Calu3 (cell line): ENCODE measurements around the gene PPP1R14C. TPM values are rescaled to one million over a fixed set of nuclear protein-coding genes. Genes with fewer than 3 reads are reported as not detected.

Experiments
- BruUV-seq: library from RNA; stranded (reverse); fragments of 400-500 nt; replicated peaks from 2 replicates; lab custom pipeline; 2021; lab: Mats Ljungman, UMichigan
- CTCF ChIA-PET: fragments of 300-600 bp; sonication (Branson Sonifier 250); formaldehyde crosslinking; loops from one replicate; lab custom pipeline; 2022; ENCODE audit warnings: antibody characterized with exemption; lab: Charles Lee
- DNase-seq: peaks from one replicate; pipeline ENCODE4 v3.0.0; 2022
- H3K27ac Mint-ChIP-seq: one replicate; pipeline ENCODE4 v1.8.0; 2022; ENCODE audit warnings: mixed read lengths; ENCODE audit not compliant: unreplicated experiment
- H3K27me3 Mint-ChIP-seq: one replicate; pipeline ENCODE4 v1.8.0; 2022; ENCODE audit warnings: mixed read lengths; ENCODE audit not compliant: unreplicated experiment
- H3K36me3 Mint-ChIP-seq: one replicate; pipeline ENCODE4 v1.8.0; 2022; ENCODE audit warnings: mild to moderate bottlenecking, moderate library complexity, mixed read lengths; ENCODE audit not compliant: insufficient read depth, unreplicated experiment
- H3K4me1 Mint-ChIP-seq: one replicate; pipeline ENCODE4 v1.8.0; 2022; ENCODE audit warnings: mild to moderate bottlenecking, low read depth, mixed read lengths; ENCODE audit not compliant: unreplicated experiment
- H3K4me3 Mint-ChIP-seq: one replicate; pipeline ENCODE4 v1.8.0; 2022; ENCODE audit warnings: mild to moderate bottlenecking, low read depth, moderate library complexity, mixed read lengths; ENCODE audit not compliant: unreplicated experiment
- H3K9me3 Mint-ChIP-seq: one replicate; pipeline ENCODE4 v1.8.0; 2022; ENCODE audit warnings: low read depth, mixed read lengths; ENCODE audit not compliant: unreplicated experiment
- CTCF ChIP-seq: fragments of 200-600 bp; IDR thresholded peaks from one replicate; pipeline ENCODE4 v1.8.0; 2022; ENCODE audit warnings: antibody characterized with exemption; ENCODE audit not compliant: unreplicated experiment
- intact Hi-C: fragments of 100-400 bp; cut with micrococcal nuclease; formaldehyde crosslinking; loops from one replicate; pipeline ENCODE4 v1.10.0; 2022; ENCODE audit not compliant: unreplicated experiment
- total RNA-seq: library from RNA; stranded (reverse); gene quantifications from 2 replicates; pipeline ENCODE4 v1.2.3, GENCODE V29; 2022

PPP1R14C gene
- total RNA-seq, 1 experiment from 2014 or later = 3.6 TPM

- Mint-ChIP-seq H3K9me3 (no peaks in the 10 kb centered on the region), H3K27ac (no peak overlapping the region), H3K27me3 (peaks cover 16% of the 10 kb centered on the region), H3K4me1 (peaks cover 32% of the 10 kb centered on the region), H3K4me3 (no peak overlapping the region), H3K36me3 (peaks cover 19% of the 10 kb centered on the region)
- BruUV-seq = no TSS peak
- intact Hi-C loops = no loop called here
- CTCF ChIA-PET = interaction anchor here (0.7 kb wide), 1 partner anchor 64 kb away, joined by 4 read pairs; no protein-coding TSS in a partner anchor
- no peak for TF ChIP-seq CTCF
- DNase-seq = no peak
These were observed 3.6 kb downstream of the PPP1R14C start for GRCh38 chr6:150146436-150146835.

GRCh38 chr6:150149146-150149545, 6.3 kb downstream of the PPP1R14C start:
- peaks cover 18% of the 10 kb centered on the region for H3K27me3 Mint-ChIP-seq
- no peaks in the 10 kb centered on the region for H3K36me3 Mint-ChIP-seq
- CTCF ChIA-PET = no interaction called here
- H3K9me3 Mint-ChIP-seq = no peaks in the 10 kb centered on the region
- H3K27ac Mint-ChIP-seq = no peak overlapping the region
- intact Hi-C loops = no loop called here
- no TSS peak for BruUV-seq
- H3K4me1 Mint-ChIP-seq = peaks cover 32% of the 10 kb centered on the region
- no peak for DNase-seq
- TF ChIP-seq CTCF = no peak
- H3K4me3 Mint-ChIP-seq = no peak overlapping the region

- intact Hi-C loops = no loop called here
- no peak for TF ChIP-seq CTCF
- BruUV-seq = no TSS peak
- no peak overlapping the region for H3K4me3 Mint-ChIP-seq
- peaks cover 28% of the 10 kb centered on the region for H3K4me1 Mint-ChIP-seq
- no peak overlapping the region for H3K27ac Mint-ChIP-seq
- no peak for DNase-seq
- no peaks in the 10 kb centered on the region for H3K9me3 Mint-ChIP-seq
- peaks cover 18% of the 10 kb centered on the region for H3K27me3 Mint-ChIP-seq
- CTCF ChIA-PET = no interaction called here
- no peaks in the 10 kb centered on the region for H3K36me3 Mint-ChIP-seq
These were observed 7.6 kb downstream of the PPP1R14C start for GRCh38 chr6:150150458-150150820.

- Mint-ChIP-seq H3K27me3 (peaks cover 18% of the 10 kb centered on the region), H3K36me3 (no peaks in the 10 kb centered on the region), H3K27ac (no peak overlapping the region), H3K4me1 (peaks cover 22% of the 10 kb centered on the region), H3K4me3 (no peak overlapping the region), H3K9me3 (no peaks in the 10 kb centered on the region)
- intact Hi-C loops = no loop called here
- no peak for DNase-seq
- no peak for TF ChIP-seq CTCF
- BruUV-seq = no TSS peak
- CTCF ChIA-PET = no interaction called here
These were observed 8.2 kb downstream of the PPP1R14C start for GRCh38 chr6:150150821-150151646.
